Measurements from ENCODE around the gene ITIH2.
A peak's percentile ranks its signal among the peaks of the same experiment; 100 is the strongest.
"Not testable (repeated sequence)": the region's sequence is repeated elsewhere in the genome, so short reads cannot be mapped to it uniquely, and the experiment has no call there.

ITIH2 gene

DNA sequence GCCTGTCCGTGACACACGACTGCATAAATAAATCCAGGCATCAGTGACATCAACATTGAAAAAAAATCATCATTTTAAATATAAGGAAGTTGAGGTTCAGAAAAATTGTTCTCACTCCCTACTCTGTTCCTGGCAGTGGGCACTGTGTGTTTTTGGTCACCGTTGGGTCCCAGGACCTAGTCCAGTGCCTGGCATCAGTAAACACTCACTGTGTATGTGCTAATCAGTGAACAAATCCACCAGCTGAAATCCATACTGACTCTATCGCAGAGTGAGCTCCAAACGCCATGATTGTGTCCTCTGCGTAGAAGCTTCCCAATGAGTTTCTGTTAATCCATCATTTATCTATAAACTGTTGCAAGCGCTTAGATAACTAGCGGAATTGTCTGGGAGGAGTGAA, 41.2 kb downstream of the ITIH2 start:
- DNase-seq (ENCODE audit: low read depth in 2 of 2, low spot score in 1 of 2), result no peak

DNA sequence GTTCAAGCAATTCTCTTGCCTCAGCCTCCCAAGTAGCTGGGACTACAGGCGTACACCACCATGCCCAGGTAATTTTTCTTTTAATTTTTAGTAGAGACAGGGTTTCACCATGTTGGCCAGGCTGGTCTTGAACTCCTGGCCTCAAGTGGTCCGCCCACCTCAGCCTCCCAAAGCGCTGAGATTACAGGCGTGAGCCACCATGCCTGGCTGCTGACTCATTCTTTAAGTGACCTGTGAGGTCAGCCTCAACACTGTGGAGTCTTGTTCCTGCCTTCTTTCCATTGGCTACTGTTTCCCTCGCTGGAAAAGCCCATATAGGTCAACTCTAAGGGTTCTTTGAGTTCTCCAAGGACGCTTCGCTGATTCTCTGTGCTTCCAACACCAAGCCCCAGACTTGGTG, 45.5 kb downstream of the ITIH2 start:
- DNase-seq (ENCODE audit: low read depth in 2 of 2, low spot score in 1 of 2), result not testable (repeated sequence)

DNA sequence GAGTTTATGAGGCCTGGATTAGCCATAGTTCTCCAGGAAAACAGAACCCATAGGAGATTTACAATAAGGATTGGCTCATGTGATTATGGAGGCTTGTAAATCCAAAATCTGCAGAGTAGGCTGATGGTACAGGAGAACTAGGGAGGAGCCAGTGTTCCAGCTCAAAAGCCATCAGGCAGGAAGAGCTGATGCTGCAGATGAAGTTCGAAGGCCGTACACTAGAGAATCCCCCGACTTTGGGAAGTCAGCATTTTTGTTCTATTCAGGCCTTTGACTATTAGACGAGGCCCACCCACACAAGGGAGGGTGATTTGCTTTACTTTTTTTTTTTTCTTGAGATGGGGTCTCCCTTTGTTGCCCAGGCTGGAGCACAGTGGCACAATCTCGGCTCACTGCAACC, 47.1 kb downstream of the ITIH2 start:
- no peak for DNase-seq (ENCODE audit: low read depth in 2 of 2, low spot score in 1 of 2)

DNA sequence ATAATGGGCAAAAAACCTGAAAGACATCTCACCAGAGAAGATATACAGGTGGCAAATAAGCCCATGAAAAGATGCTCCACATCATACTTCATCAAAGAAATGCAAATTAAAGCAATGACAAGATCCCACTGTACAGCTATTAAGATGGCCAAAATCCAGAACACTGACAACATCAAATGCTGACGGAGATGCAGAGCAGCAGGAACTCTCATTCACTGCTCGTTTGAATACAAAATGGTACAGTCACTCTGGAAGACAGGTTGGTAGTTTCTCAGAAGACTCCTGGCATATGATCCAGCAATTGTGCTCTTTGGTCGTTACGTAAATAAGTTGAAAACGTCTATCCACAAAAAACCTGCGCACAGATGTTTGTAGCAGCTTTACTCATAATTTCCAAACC, 49.1 kb downstream of the ITIH2 start:
- DNase-seq (ENCODE audit: low read depth in 2 of 2, low spot score in 1 of 2), result no peak

DNA sequence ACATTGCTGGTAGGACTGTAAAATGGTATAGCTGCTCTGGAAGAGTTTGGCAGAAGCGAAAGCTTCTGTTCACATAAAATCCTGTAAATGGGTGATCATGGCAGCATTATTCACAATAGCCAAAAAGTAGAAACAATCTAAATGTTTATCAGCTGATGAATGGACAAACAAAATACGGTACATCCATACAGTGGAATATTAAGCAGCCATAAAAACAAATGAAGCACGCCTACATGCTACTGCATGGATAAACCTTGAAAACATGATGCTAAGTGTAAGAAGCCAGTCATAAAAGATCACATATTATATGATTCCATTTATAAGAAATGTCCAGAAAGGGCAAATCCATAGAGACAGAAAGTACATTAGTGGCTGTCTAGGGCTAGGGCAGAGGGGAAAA, 52.0 kb downstream of the ITIH2 start:
- no peak for DNase-seq (ENCODE audit: low read depth in 2 of 2, low spot score in 1 of 2)

DNA sequence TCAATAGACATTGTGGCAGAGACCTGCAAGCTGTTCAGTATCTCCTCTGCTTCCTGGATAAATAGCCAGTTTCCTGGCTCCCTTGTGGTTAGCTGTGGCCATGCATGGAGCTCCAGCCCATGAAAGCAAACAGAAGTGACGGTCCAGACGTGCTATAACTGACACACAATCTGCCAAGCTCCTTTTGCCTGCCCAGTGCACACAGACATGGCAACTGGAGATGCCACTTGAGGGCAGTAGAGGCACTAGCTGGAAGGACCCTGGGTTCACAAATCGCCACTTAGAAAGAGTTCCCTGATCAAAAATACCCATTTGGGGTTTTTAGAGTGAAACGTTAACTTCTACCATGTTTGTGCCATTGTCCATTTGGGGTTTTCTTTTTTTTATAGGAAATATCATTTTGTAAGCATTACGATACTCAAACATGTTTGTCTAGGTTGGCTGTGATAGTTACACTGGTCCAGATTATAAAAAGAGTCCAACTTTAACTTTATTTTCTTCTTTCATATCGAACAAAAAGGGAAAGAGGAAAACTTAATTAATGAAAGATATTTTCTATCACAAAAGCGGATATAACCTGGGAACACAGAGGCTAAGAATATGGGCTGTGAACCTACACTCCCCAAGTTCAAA, 53.4 kb downstream of the ITIH2 start:
- no peak for DNase-seq (ENCODE audit: low read depth in 2 of 2, low spot score in 1 of 2)

DNA sequence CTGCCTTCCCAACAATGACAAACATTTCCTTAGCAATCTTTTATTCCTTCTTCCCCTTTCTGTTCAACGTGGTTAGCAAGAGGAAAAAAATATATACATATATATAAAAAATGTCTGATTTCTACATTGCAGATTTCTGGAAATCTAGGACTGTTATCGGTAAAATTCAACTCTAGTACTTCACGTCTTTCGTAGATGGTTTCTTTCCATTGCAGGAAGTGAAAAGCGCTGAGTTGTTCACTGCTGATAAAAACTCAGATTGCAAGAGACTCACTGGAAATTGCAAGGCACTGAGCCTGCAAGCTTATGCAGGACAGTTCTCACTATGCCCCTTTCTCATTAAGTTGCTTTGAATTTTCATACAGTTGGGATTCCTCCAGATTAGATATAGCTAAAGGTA, 60.8 kb downstream of the ITIH2 start:
- no peak for DNase-seq (ENCODE audit: low read depth in 2 of 2, low spot score in 1 of 2)

DNA sequence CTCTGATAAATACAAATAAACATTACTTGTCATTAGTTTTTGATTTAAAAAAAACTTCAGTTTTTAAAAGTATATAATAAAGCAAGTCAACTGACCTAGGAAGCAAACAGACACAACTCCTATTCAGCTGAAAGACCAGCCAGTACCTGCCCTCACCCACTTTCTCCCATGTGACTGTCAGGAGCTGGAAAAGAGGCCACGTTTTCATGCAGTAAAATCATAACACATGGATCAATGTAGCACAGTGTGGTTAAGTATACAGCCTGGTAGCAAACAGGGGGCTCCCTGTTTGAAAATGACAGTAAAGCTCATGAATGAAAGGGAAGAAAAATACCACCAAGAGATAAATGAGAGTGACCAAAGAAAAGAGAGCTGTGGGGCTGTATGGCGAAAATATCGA, 63.1 kb downstream of the ITIH2 start:
- no peak for DNase-seq (ENCODE audit: low read depth in 2 of 2, low spot score in 1 of 2)

DNA sequence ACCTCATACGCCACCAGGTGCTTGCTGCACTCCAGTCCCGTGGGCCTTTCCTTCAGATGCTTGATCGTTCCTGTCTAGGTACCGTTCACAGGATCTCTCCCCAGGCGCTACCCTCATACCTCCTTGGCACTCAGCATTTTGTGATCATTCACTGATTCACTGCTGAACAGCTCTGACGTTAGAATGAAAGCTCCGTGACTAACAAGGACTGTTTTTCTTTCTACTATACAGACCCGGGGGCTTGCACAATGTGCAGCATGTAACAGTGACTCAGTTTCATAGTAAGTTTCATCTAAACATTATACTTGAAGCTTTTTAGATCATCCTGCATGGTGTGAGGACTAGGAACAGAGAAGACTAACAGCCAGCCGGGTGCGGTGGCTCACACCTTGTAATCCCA, 64.1 kb downstream of the ITIH2 start:
- no peak for DNase-seq (ENCODE audit: low read depth in 2 of 2, low spot score in 1 of 2)

DNA sequence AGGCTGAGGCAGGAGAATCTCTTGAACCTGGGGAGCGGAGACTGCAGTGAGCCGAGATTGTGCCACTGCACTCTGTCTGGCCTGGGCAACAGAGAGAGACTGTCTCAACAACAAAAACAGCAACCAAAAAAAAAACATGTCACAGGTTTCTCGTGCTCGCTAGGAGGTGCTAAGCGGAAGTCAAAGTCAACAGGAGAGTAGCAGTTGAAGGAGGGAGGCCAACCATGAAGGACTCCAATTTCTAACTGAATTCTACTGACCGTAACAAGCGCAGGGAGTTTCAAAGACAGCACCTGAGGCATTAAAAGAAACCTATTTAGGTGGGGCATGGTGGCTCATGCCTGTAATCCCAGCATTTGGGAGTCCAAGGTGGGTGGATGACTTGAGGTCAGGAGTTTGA, 65.3 kb downstream of the ITIH2 start:
- DNase-seq (ENCODE audit: low read depth in 2 of 2, low spot score in 1 of 2), result no peak

DNA sequence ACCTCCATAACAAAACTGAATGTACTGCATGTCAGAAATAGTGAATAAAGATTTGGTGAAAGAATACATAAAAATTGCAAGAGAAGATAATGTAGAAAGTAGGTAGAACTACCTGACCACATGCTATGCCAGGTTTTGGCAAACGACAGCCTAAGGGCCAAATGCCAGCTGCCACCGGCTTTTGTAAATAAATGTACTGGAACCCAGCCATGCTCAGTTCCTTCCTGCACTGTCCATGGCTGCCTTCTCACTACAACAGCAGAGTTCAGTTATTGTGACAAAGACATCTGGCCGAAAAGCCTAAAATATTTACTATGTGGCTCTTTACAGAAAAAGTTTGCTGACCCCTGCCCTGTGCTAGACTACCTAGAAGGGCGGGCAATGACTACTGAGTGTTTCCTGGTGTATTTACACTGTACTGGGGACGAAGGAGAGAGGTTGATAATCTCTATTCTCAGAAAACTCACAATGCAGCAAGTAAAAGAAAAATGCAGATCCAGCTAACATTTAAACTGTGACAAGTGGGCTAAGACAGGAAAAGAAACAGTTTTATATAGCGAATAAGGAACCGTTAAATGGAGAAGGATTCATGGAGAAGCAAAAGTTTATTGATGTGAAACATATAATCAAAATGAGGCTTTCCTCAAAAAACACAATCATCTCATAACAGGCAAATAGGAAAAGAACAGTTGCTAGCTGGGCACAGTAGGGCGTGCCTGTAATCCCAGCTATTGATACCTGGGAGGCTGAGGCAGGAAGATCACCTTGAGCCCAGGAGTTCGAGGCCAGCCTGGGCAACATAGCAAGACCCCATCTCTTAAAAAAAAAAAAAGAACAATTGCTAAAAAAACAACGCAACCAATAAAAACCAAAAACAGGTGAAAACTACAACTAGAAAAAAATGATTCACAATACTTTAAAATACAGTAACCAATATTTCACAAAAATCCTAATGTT, 71.0 kb downstream of the ITIH2 start:
- no peak for DNase-seq (ENCODE audit: low read depth in 2 of 2, low spot score in 1 of 2)

DNA sequence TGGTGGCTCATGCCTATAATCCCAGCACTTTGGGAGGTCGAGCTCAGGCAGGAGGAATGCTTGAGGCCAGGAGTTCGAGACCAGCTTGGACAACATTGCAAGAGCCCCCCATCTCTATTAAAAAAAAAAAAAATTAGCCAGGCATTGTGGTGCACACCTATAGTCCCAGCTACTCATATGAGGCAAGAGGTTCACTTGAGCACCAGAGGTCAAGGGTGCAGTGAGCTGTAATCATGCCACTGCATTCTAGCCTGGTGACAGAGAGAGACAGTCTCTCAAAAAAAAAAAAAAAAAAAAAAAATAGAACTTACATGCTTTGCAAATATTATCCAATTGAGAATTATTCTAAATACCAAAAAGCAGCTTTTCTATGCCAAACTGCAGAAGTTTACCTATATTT, 73.7 kb downstream of the ITIH2 start:
- no peak for DNase-seq (ENCODE audit: low read depth in 2 of 2, low spot score in 1 of 2)

DNA sequence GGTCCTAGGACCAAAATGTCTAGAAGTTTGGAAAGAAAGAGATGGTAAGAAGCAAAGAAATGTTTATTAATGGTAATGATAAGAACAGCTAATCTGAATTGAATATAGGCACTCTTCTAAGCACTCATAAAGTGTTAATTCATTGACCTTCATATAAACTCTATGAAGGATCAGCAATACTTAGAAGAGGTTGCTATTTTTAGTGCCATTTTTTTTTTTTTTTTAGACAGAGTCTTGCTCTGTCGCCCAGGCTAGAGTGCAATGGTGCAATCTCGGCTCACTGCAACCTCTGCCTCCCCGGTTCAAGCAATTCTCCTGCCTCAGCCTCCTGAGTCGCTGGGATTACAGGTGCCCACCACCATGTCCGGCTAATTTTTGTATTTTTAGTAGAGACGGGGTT, 79.1 kb downstream of the ITIH2 start:
- not testable (repeated sequence) for DNase-seq (ENCODE audit: low read depth in 2 of 2, low spot score in 1 of 2)

DNA sequence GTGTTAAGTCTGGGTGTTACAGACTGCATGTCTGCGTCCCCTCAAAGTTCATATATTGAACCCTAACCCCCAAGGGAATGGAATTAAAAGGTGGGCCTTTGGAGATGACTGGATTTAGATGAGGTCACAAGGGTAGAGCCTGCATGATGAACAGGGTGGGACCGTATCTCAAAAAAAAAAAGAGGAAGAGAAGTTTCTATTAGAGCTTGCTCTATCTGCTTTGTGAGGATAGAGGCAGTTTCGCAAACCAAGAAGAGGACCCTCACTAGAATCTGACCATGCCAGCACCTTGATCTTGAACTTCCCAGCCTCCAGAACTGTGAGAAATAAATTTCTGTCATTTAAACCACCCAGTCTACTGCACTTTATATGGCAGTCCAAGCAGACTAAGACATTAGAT, 83.3 kb downstream of the ITIH2 start:
- DNase-seq (ENCODE audit: low read depth in 2 of 2, low spot score in 1 of 2), result no peak

DNA sequence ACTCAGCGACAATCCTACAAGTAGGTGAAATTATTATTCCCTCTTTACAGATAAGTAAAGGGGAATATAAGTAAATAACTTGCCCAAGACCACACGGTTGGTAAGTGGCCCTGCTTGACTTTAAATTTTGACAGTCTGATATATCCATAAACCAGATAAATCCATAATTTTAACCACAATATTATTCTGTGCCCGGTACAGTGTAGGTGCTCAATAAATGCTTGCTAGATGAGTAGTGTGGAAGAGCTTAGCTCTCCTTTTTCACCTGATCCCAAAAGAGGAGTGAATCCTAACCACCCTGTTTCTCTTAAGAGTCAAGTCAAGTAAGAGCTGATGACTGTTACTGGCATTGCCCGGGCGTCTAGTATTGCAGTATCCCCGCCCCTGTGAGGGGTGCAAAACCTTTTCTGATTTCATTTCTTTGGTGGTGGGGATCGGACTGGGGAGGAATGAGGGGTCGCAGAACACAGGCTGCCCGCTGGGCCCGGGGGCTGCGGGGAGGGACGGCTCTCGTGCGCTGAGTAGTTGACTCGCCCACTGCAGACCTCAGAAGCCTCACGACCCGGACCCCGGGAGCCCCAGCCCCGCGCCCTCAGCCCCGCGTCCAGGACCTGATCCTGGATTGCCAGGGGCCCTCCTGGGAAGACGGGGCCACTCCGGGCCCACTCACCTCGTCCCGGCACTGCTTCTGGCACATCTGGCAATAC, 84.2 kb downstream of the ITIH2 start:
- no peak for DNase-seq (ENCODE audit: low read depth in 2 of 2, low spot score in 1 of 2)

DNA sequence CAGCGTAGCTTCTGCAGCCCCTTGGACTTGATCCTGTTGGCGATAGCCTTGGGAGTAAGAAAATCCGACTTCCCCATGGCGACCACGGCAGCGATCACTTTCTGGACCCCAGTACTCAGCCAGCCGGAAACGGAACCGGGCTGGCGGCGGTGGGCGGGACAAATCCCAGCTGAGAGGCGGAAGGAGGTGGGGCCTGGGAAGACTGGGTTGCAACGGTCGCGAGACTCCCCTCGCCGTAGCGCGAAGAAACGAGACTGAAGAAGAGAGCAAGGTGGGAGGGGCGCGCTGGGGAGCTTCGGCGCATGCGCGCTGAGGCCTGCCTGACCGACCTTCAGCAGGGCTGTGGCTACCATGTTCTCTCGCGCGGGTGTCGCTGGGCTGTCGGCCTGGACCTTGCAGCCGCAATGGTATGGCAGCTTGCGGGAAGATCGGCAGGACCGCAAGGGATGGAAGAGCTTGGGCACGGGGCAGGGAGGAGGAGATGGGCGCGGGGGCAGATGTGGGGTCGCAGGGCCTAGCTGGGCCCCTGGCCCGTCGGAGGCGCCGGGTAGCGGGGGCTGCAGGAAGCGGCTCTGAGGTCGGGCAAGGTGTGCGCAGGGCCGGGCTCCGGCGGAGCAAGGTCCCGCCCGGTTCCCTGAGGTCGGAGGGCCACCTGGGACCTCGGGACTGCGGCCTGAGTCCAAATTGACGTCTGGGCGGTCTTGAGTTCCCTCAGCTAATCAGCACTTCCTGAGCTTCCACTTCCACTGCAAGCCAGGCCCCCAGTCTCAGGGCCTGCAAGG, 84.9 kb downstream of the ITIH2 start, which contains the start of the genes ATP5F1C and KIN:
ATP5F1C (plus strand) TSS at position 321 of the 782 bp plus-strand sequence; CDS start at position 352, 31 bp downstream.
KIN (minus strand) TSS at position 137 of the 782 bp plus-strand sequence; CDS start at position 77, 60 bp downstream.
- DNase-seq (ENCODE audit: low read depth in 2 of 2, low spot score in 1 of 2), result peak; percentile 91 to 95

DNA sequence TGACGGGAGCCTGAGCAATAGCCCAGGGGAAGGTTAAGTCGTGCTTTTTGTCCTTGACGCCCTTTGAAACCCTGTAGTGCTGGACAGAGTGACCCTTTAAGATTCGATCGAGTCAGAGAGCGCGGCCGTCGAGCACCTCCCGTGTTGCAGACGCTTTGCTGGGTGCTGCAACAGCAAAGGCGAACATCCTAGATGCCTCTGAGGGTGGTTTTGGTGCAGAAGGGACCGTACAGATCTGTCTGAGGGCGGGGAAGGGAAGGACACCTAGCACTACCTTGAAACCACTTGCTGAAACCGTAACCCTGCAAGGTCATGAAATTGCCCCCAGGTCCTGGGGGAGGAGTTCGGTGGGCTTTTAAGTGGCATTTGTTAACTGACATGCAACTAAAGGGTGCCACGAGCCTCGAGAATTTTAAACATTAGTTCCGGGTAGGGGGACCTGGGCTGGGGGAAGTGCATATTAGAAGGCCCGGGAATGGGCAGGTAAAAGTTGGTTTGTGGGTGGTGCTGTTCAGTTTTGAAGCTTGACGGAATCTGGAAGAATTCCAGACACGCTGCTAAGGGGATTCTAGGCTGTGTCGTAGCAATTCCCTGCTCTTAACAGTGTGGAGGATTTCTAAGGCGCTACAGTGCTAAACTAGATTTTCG, 85.6 kb downstream of the ITIH2 start:
- no peak for DNase-seq (ENCODE audit: low read depth in 2 of 2, low spot score in 1 of 2)

DNA sequence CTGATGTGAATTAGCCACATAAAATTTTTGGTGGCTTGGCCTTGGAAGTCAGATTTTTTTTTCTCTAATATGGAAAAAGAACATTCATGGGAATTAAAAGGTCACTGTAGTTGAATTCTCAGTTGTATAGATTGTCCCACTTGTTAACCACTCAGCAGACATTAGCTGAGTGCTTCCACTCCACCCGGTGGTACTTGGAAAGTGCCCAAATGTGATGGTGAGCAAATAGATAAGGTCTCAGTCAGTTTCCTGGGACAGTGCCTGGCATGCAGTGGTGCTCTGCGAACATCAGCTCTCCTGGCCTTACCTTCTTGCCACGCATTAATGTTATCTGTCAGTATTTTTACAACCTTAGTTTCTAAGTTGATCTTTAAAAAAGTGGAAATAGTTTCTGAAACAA, 86.3 kb downstream of the ITIH2 start:
- no peak for DNase-seq (ENCODE audit: low read depth in 2 of 2, low spot score in 1 of 2)

DNA sequence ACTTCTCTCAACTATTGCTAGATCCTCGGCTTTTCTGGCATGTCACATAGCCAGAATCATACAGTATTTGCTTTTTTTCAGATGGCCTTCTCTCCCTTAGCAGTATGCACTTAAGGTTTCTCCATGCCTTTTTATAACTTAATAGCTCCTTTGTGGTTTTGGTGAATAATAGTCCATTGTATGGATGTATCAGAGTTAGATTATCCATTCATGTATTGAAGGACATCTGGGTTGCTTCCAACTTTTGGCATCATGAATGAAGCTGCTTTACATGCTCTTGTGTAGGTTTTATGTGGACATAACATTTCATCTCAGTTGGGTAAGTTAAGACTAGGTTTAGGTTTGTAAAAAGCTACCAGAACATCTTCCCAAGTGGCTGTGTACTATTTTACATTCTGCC, 89.4 kb downstream of the ITIH2 start:
- no peak for DNase-seq (ENCODE audit: low read depth in 2 of 2, low spot score in 1 of 2)

DNA sequence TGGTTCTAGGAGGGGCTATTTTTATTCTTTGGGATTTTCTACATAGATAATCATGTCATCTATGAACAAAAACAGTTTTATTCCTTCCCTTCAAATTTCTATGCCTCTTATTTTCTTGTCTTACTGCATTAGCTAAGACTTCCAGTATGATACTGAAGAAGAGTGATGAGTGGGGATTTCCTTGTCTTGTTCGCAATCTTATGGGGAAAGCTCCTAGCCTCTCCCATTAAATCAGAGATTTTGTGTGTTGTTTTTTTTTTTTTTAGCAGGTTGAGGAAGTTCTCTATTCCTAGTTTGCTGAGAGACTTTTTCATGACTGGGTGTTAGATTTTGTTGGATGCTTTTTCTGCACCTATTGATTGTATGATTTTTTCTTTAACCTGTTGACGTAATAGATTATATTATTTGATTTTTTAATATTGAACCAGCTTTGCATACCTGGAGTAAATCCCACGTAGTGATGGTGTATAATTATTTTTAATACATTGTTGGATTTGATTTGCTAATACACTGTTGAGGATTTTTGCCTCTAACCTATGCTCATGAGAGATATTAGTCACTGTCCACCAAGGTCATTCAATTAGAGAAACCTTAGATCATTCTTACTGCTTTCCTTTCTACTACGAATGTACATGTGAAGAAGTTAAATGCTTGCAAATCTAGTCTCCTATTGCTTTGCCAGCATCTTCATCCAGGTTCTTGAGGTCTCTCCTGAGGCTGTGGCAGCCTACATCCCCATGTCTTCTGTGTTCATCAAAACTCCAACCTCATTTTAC, 91.3 kb downstream of the ITIH2 start:
- no peak for DNase-seq (ENCODE audit: low read depth in 2 of 2, low spot score in 1 of 2)

Data from stimulated activated CD8-positive, alpha-beta memory T cell treated with anti-CD3 and anti-CD28 coated beads, Interleukin-4, amount 100 ng/mL, for 4 hours (primary cell).